Peyer's patch (tissue), 4 donors: ENCODE results near the gene GPS1.

Source experiments
- POLR2A ChIP-seq, 2 donors: fragments of 450-650 bp; IDR thresholded peaks; one replicate each; pipeline ENCODE4 v1.5.1; 2017; ENCODE audit warnings: antibody characterized with exemption in 2 of 2, mild to moderate bottlenecking in 2 of 2, moderate library complexity in 2 of 2
- TF ChIP-seq, protein P1 (sequence below), 6 experiments: fragments of 450-650 bp in 4 of 6; fragments of 200-600 bp in 2 of 6; sonication (generic) in 1 of 6; IDR thresholded peaks; one replicate each; pipeline ENCODE4 v1.5.1; 2017 to 2019; ENCODE audit warnings: antibody characterized with exemption in 6 of 6, mild to moderate bottlenecking in 3 of 6, moderate library complexity in 1 of 6

- TF ChIP-seq, protein P1, sequence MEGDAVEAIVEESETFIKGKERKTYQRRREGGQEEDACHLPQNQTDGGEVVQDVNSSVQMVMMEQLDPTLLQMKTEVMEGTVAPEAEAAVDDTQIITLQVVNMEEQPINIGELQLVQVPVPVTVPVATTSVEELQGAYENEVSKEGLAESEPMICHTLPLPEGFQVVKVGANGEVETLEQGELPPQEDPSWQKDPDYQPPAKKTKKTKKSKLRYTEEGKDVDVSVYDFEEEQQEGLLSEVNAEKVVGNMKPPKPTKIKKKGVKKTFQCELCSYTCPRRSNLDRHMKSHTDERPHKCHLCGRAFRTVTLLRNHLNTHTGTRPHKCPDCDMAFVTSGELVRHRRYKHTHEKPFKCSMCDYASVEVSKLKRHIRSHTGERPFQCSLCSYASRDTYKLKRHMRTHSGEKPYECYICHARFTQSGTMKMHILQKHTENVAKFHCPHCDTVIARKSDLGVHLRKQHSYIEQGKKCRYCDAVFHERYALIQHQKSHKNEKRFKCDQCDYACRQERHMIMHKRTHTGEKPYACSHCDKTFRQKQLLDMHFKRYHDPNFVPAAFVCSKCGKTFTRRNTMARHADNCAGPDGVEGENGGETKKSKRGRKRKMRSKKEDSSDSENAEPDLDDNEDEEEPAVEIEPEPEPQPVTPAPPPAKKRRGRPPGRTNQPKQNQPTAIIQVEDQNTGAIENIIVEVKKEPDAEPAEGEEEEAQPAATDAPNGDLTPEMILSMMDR (IDR thresholded peaks at IDR 0.05) = no peak
- no peak for TF ChIP-seq POLR2A (IDR thresholded peaks at IDR 0.05)
These were observed 26.7 kb downstream of the GPS1 start for GRCh38 chr17:82078433-82078832.
